AG10803 (cell line): ENCODE results near the gene FOLR1.
"Not testable (repeated sequence)": the region's sequence is repeated elsewhere in the genome, so short reads cannot be mapped to it uniquely, and the experiment has no call there.

Experiments
- DNase-seq: peaks from one replicate; pipeline ENCODE4 v3.0.0; 2010; ENCODE audit warnings: low read depth
- H3K4me3 ChIP-seq: 2 replicates; pipeline ENCODE4 v1.5.1; 2011; ENCODE audit warnings: mild to moderate bottlenecking, low read length, control low read depth
- TF ChIP-seq, protein P1 (sequence below): conservative IDR thresholded peaks from 2 replicates; pipeline ENCODE4 v1.5.1; 2011; ENCODE audit warnings: mild to moderate bottlenecking, low read length, control low read depth, inconsistent platforms

Gene FOLR1

DNA sequence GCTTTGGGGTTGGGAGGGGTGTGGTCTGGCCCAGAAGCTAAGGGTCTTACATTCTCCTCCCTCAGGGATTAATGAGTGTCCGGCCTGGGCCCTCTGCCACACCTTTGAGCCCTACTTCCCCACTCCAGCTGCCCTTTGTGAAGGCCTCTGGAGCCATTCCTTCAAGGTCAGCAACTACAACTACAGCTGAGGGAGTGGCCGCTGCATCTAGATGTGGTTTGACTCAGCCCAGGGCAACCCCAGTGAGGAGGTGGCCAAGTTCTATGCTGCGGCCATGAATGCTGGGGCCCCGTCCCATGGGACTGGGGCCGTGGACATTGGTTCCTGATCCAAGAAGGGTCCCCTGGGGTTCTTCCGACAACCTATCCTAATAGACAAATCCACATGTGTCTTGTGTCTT, 14.3 kb upstream of the FOLR1 start:
- no peak overlapping the region for H3K4me3 ChIP-seq
- TF ChIP-seq, protein P1, sequence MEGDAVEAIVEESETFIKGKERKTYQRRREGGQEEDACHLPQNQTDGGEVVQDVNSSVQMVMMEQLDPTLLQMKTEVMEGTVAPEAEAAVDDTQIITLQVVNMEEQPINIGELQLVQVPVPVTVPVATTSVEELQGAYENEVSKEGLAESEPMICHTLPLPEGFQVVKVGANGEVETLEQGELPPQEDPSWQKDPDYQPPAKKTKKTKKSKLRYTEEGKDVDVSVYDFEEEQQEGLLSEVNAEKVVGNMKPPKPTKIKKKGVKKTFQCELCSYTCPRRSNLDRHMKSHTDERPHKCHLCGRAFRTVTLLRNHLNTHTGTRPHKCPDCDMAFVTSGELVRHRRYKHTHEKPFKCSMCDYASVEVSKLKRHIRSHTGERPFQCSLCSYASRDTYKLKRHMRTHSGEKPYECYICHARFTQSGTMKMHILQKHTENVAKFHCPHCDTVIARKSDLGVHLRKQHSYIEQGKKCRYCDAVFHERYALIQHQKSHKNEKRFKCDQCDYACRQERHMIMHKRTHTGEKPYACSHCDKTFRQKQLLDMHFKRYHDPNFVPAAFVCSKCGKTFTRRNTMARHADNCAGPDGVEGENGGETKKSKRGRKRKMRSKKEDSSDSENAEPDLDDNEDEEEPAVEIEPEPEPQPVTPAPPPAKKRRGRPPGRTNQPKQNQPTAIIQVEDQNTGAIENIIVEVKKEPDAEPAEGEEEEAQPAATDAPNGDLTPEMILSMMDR = no peak
- no peak for DNase-seq

DNA sequence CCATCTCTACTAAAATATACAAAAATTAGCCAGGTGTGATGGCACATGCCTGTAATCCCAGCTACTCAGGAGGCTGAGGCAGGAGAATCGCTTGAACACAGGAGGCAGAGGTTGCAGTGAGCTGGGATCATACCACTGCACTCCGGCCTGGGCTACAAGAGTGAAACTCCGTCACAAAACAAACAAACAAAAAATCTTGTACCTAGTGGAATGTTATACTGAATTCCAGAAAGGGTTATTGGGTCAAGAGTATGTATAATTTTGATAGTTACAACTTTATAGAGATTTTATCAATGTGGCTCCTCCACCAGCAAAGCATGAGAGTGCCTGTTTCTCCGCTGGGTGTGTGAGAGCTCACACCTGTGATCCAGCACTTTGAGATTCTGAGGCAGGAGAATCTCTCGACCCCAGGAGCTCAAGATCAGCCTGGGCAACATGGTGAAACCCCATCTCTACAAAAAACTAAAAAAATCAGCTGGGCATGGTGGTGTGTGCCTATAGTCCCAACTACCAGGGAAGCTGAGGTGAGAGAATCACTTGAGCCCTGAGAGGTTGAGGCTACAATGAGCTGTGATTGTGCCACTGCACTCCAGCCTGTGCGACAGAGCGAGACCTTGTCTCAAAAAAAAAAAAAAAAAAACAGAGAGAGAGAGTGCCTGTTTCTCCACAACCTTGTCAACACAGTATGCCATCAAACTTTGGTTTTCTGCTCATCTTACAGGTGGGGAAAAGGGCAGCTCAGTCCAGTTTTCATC, 12.7 kb upstream of the FOLR1 start:
- DNase-seq = no peak
- TF ChIP-seq, protein P1 = no peak
- H3K4me3 ChIP-seq = no peak overlapping the region

DNA sequence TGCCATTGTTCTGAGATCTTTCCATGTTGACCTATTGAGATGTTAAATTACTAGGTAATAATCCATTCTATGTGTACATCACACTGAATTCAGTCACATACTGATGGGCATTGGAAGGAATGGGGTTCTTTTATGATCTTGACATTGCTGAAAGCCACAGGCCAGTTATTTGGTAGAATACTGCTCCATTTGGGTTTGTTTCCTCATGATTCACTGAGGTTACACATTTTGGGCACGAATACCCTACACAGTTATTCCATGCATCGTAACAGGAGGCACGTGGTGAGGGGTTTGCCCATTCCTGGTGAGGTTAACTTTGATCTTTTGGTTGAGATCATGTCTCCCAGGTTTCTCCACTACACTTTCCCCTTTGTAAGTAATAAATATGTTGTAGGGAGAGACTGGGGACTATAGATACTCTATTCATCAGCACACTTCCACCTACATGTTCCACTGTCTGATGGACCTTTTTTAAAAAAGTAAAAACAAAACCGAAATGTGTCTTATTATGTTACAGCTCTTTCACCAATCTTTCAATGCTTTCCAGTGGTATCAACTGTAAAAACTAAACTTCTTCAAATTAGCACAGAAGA, 12.0 kb upstream of the FOLR1 start:
- peak; percentile 52 for DNase-seq
- no peak overlapping the region for H3K4me3 ChIP-seq
- TF ChIP-seq, protein P1 = no peak

DNA sequence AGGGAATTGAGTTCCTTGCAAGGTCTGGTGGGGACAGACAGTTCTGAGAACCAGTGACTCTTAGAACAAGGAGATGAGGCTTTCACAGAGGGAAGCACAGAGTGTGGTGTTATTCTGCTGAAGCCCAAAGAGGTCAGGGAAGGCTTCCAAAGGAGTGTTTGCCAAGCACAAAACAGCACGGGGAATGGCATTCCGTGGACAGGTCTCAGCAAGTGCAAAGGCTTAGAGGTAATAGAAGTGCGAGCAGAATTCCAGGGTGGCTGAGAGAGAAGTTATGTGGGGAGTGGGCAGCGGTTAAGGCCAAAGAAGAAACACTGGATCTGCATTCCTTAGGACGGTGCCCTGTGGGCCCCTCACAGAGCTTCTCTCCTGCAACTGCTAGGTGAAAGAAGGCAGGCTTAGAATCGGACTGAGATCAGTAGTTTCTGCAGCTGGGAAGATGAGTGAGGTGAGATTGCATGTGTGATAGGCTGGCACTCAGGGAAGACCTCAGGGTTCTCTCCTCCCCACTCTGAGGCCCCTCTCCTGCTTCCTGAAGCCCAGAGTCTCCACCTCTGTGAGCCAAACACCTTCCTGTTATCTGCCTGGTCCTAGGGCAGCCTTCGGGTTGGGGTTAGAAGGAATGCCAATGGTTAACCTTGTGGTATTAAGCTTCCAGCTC, 10.9 kb upstream of the FOLR1 start:
- peak; percentile 18 for DNase-seq
- H3K4me3 ChIP-seq = not testable (repeated sequence)

DNA sequence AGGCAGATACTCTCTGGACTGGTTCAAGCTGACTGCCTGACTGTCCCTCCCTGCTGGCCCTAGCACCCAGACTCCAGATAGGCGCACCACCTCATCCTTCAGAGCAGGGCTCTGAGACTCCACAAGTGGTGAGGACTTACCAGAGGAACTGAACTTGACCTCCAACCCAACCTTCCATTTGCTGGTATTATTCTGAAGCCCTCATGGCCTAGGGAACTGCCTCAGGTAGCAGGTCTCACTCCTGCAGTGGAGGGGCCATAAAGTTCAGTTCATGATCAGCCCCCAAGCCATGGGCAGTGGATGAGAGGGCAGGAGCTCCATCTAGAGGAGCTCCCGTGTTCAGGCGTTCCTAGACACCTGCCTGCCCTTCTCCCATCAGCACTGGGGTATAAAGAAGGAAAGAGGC, 10.4 kb upstream of the FOLR1 start:
- not testable (repeated sequence) for DNase-seq, H3K4me3 ChIP-seq
- TF ChIP-seq, protein P1 = peak; percentile 14; the same call in 1 of the 2 replicates

DNA sequence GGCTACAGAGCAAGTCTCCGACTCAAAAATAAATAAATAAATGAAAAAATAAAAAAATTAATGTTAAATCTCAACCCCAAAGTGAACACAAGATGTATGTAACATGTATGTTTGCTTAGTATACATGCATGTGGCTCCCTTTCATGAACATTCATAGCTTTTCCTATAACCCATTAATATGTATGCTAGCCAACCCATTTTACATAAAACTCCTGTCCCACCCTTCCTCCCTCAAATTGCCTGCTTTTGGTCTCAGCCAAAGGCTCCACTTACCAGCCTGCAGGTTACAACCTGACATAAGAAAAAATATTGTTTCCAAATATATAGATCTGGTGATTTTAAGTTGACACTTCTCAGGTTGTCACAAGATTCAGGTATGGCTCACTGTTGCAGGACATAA, 3.7 kb upstream of the FOLR1 start:
- no peak overlapping the region for H3K4me3 ChIP-seq
- TF ChIP-seq, protein P1 = no peak
- DNase-seq = no peak

DNA sequence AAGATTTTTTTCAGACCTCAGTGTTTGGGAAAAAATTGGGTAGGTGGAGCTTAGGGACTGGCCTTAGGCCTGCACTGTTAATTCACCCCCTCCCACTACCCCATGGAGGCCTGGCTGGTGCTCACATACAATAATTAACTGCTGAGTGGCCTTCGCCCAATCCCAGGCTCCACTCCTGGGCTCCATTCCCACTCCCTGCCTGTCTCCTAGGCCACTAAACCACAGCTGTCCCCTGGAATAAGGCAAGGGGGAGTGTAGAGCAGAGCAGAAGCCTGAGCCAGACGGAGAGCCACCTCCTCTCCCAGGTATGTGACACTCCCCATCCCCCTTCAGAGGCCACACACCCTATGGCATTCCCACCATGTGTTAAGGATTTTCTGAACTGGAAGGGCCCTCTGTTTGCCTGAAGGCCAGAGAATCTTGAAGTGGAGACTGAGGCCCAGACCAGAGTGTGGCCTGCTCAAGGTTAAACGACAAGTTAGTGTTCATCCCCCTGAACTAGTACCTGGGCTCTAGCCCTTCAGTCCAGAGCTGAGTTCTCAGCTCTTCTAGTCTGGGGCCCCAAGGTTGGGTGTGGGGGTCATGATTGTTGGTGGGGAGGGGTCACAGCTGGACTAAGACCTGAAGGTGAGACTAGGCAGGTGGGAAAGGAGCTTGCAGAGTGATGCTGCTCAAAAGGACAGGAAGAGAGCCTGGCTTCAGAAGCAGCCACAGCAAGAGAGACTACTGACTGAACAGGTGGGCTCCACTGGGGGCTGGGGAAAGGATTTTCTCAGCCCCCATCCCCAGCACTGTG, 2.3 kb upstream of the FOLR1 start:
- peak; percentile 41 for DNase-seq
- TF ChIP-seq, protein P1 = no peak
- no peak overlapping the region for H3K4me3 ChIP-seq
